Measurements from ENCODE around the gene NAP1L5. TPM values are rescaled to one million over a fixed set of nuclear protein-coding genes. Genes with fewer than 3 reads are reported as not detected.
A peak's percentile ranks its signal among the peaks of the same experiment; 100 is the strongest.

NAP1L5 gene
- total RNA-seq, 1 donor, result 10.4 TPM

GRCh38 chr4:88698519-88698918 lies 890 bp upstream of the NAP1L5 start:
- H3K4me3 ChIP-seq (ENCODE audit: low read depth, low read length), result no peak overlapping the region
- no peak for TF ChIP-seq CTCF (IDR thresholded peaks at IDR 0.05; ENCODE audit: insufficient read depth, low read depth, low read length)
- DNase-seq (ENCODE audit: low read depth), result no peak

DNA sequence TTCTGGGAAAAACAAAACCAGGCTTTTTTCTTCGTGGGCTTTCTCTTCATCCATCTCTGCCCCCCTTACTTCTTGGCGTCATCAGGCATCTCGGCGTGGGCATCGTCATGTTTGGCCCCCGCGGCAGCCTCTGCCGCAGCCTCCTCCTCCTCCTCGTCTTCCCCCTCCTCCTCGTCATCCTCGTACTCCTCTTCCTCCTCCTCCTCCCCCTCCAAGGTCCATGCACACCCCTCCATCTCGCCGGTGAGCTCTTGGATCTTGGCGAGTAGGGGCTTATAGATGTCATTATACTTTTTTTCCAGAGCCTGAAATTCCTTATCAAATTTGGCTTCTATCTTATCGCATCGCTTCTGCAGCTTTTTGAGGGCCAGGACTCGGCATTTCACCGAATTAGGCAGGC lies 488 bp downstream of the NAP1L5 start:
- peak; percentile 48 for DNase-seq (ENCODE audit: low read depth)
- no peak for TF ChIP-seq CTCF (IDR thresholded peaks at IDR 0.05; ENCODE audit: insufficient read depth, low read depth, low read length)
- H3K4me3 ChIP-seq (ENCODE audit: low read depth, low read length), result peak overlapping the region; percentile 71

- DNase-seq (ENCODE audit: low read depth), result peak; percentile 36
- peak overlapping the region; percentile 71 for H3K4me3 ChIP-seq (ENCODE audit: low read depth, low read length)
- no peak for TF ChIP-seq CTCF (IDR thresholded peaks at IDR 0.05; ENCODE audit: insufficient read depth, low read depth, low read length)
Measured at GRCh38 chr4:88696630-88697029, 999 bp downstream of the NAP1L5 start.

- no peak for DNase-seq (ENCODE audit: low read depth)
- H3K4me3 ChIP-seq (ENCODE audit: low read depth, low read length), result no peak overlapping the region
- no peak for TF ChIP-seq CTCF (IDR thresholded peaks at IDR 0.05; ENCODE audit: insufficient read depth, low read depth, low read length)
Measured at GRCh38 chr4:88693792-88694191, 3.8 kb downstream of the NAP1L5 start.

DNA sequence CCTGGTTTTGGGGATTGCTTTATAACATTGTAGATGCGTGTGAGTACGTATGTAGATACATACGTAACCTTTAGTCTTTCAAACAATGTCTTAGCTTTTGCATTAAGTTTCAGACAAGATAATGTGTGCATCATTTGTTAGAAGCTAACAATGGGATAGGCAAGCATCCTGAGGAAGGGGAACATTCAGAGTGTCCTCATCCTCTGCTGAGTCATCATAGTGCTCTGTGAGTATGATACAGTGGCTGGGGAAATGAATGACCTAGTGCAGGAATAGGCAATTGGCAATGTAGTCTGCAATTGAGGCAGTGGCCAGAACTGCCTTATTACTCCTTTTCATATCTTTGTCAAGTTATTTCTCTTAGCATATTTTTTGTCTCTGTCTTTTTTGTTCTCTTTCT lies 7.3 kb downstream of the NAP1L5 start:
- H3K4me3 ChIP-seq (ENCODE audit: low read depth, low read length), result no peak overlapping the region
- peak; percentile 47 for DNase-seq (ENCODE audit: low read depth)
- no peak for TF ChIP-seq CTCF (IDR thresholded peaks at IDR 0.05; ENCODE audit: insufficient read depth, low read depth, low read length)

GRCh38 chr4:88681209-88681608 lies 16.4 kb downstream of the NAP1L5 start:
- TF ChIP-seq CTCF (IDR thresholded peaks at IDR 0.05; ENCODE audit: insufficient read depth, low read depth, low read length), result no peak
- DNase-seq (ENCODE audit: low read depth), result peak; percentile 21
- H3K4me3 ChIP-seq (ENCODE audit: low read depth, low read length), result no peak overlapping the region

GRCh38 chr4:88675543-88675942 lies 22.1 kb downstream of the NAP1L5 start:
- no peak for DNase-seq (ENCODE audit: low read depth)
- no peak for TF ChIP-seq CTCF (IDR thresholded peaks at IDR 0.05; ENCODE audit: insufficient read depth, low read depth, low read length)

More at GRCh38 chr4:88675543-88675942, 22.1 kb downstream of the NAP1L5 start:
- H3K4me3 ChIP-seq (ENCODE audit: low read depth, low read length), result no peak overlapping the region

Data from fibroblast of villous mesenchyme (primary cell).